Activated naive CD4-positive, alpha-beta T cell treated with Interleukin-2 at 50 U/mL for 16 hours (primary cell): ENCODE measurements around the gene GPR158.

Source experiments
- DNase-seq: peaks from one replicate; pipeline ENCODE4 v3.0.0-alpha.2; 2020

GPR158 gene

DNA sequence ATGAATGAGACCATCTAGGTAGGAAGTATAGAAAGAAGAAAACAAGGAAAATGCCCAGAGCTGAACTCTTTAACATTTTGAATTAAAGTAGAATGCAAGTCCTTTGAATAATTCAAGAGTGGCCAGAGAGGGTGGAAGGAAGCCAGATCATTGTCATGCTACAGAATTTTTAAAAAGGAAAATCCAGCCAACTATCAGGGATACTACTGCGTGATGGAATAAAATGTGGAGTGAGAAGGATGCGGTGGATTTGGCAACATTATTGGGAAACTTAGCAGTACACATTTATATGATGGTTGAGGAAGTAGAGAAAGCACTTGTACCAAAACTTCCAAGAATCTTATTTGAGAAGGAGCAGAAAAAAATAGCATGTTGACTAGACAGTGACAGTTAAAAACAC, 261.6 kb downstream of the GPR158 start:
- no peak for DNase-seq

GRCh38 chr10:25441270-25441669, 266.5 kb downstream of the GPR158 start:
- no peak for DNase-seq

GRCh38 chr10:25444266-25444665, 269.5 kb downstream of the GPR158 start:
- no peak for DNase-seq

DNA sequence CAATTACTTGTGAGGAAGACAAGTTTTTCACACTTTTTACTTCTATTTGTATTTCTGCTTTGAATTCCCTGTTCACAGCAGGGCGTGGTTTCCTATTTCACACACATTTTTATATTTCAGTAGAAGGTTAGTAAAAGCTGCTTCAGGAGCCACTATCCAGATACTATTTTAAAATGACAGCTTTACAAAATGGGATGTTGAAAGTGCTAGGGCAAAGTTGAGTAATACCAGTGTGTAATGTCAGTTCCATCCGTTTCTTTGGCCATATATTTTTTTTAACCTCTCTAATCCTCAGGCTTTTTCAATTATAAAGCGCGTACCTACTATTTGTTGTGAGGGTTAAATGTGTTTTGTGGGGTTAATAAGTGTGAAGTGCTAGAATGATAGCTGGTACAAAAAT, 276.6 kb downstream of the GPR158 start:
- DNase-seq: no peak

- DNase-seq: no peak
These were observed 278.8 kb downstream of the GPR158 start for GRCh38 chr10:25453619-25454018.

DNA sequence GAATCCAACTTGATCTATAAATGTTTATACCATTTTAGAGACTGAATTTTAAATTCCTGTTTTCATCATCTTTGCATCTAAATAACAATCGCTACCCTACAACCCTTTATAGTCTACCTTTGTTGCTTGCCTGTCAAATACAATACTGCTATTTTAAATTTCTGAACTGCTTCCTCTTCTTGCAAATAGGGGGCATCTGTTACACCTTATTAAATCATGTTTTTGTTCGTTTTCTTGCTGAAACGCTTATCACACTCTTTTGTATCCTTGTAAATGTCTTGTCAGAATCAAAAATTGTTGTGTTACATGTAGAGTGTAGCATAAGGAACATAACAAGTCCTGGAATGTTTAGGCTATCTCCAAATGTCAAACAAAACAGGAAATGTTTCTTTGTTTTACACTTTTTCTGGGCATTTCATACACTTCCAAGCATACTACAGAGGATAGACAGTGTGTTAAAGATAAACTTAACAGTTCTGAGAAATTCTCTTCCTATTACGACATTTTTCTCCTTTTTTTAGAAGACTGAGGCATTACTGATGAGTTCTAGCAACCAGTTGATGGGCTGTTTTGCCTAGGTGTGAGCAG, 281.3 kb downstream of the GPR158 start:
- no peak for DNase-seq

DNA sequence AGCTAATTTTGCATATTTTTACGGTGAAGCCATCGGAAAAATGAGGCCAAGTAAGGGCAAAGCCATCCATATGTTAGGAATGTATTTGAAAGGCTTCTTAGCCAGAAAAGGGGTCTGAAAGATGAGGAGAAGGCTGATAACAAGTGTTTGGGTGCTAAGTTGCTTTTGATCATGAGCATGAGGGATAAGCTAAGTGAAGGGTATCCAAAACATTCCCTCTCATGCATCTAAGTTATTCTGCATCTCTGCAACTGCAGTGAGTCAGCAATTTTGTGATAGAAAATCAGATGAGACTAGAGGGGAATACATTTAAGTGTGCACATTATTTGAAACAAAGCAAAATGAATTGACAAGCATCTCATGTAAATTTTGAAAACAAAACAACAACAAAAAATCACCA, 282.8 kb downstream of the GPR158 start:
- no peak for DNase-seq

GRCh38 chr10:25465582-25466372, 291.0 kb downstream of the GPR158 start:
- DNase-seq: no peak

DNA sequence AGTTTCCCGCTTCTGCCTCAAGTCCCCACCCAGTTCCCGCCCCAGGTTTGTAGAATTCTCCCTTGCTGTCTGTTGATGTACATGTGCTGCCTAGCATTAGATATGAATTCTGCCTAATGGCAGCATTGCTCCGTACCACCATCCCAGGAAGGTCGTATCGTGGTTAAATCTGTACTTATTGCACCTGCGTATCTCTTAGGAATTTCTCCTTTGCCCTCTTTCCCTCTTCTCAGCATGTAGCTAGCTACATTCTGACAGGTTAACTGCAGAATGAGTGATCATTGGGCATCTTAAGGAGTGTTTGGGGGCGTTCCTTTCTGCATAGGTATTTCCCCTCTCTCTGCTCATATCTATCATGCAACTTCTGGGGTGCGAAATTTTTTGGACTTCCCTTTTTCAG, 293.1 kb downstream of the GPR158 start:
- no peak for DNase-seq

DNA sequence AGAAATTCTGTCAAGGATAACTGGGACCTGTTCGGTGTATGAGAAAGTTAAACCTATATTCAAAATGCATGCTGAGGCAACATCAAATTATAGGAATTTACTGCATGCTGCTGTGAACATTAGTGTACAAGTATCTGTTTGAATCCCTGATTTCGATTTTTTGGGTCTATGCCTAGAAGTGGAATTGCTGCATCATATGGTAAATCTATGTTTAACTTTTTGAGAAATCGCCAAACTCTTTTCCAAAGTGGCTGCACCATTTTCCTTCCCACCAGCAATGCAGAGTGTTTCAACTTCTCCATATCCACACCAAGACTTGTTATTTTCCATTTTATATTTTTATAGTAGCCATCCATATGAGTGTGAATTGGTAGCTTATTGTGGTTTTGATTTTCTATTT, 306.7 kb downstream of the GPR158 start:
- DNase-seq: no peak

- DNase-seq: no peak
These were observed 309.2 kb downstream of the GPR158 start for GRCh38 chr10:25483999-25484398.

DNA sequence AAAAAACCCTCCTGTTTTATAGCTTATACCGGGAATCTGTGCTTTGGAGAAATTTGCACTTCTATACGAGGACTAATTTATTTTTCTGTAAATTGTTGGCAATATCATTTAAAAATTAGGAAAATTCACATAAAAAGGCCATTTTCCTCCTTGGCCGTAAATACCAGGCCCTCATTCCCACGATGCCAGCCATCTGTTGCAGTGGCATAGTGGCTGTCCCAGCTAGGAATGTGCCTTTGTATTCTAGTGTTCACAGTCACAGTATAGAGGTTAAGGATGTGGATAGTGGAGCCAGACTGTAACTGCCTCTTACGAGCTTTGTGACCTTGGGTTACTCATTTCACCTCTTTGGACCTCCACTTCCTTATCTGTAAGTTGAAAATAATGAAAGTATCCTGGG, 312.5 kb downstream of the GPR158 start:
- DNase-seq: no peak

GRCh38 chr10:25492040-25492439, 317.2 kb downstream of the GPR158 start:
- DNase-seq: no peak

- DNase-seq: no peak
These were observed 317.9 kb downstream of the GPR158 start for GRCh38 chr10:25492680-25493079.

DNA sequence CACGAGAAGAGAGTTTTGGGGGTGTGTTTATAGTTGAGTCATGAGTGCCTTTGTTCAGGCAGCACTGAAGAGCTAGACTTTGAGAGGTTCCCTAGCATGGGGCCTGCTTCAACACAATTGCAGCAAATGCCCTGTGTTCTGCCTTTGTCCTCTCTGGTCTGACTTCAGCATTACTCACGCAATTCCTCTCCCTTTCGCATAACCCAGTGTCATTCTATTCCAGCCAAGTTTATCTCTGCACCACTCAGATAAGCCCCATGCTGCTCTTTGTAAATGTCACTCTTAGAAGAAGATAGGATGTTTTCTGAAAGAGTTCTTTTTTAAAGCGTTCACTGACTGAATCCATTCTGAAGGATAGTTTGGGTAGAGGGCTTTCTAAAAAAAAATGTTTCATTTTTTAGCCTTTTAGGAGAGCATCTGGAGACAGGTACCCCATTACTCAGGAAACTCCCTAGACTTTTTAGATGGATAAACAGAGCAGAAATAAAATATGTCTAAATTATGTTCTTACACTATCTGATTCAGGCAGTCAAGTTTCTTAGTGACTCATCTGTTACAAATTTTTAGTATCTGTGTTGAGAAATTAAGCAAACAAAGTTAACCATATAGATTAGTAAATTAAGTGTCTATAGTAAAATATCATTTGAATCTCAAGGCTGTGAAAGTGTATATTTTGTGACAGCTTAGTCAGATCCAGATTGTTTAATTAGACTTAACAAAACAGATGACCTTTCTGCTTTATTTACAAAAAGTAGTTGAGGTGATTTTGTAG, 318.5 kb downstream of the GPR158 start:
- DNase-seq: no peak

GRCh38 chr10:25497246-25497645, 322.4 kb downstream of the GPR158 start:
- DNase-seq: no peak

- DNase-seq: no peak
These were observed 323.8 kb downstream of the GPR158 start for GRCh38 chr10:25498645-25499044.

- no peak for DNase-seq
These were observed 327.1 kb downstream of the GPR158 start for GRCh38 chr10:25501912-25502311.

DNA sequence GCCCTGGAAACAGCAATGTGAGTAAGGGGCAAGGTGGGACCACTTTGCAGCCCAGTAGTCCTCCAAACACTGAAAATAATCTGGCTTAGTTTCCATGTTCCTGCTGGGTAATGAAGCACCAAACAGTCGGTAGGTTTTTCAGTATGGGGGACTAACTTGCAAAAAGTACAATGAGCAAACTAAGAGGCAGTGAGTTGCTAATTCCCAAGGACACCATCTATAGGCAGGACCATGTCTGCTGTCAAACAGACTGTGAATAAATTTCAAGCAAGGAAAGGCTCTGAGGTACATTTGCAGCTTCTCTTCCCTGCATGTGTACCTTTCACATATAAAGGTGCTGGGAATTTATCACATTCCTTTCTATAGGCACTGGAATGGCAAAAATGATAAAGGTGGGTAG, 327.7 kb downstream of the GPR158 start:
- DNase-seq: no peak

- DNase-seq: no peak
These were observed 329.5 kb downstream of the GPR158 start for GRCh38 chr10:25504306-25504705.

DNA sequence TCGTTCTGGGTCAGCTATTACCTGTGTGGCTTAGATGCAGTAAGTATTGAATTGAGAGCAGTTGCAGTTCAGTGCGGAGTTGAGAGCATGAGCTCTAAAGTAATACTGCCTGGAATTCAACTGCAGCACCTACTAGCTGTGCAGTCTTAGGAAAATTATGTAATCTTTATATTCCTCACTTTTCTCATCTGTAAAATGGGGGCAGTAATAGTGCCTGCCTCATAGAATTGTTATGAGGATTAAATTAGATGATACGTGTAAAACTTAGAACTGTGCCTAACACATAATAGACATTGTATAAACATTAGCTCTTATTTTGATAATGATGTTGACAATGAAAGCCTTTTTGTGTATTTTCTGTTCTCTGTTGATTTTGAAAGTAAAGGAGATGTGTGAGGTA, 330.0 kb downstream of the GPR158 start:
- DNase-seq: no peak

GRCh38 chr10:25505466-25505865, 330.7 kb downstream of the GPR158 start:
- DNase-seq: no peak

- DNase-seq: no peak
These were observed 332.1 kb downstream of the GPR158 start for GRCh38 chr10:25506821-25507335.
